Measurements from ENCODE around the gene YAP1.
A peak's percentile ranks its signal among the peaks of the same experiment; 100 is the strongest.

YAP1 gene

GRCh38 chr11:102109896-102110760, at the start of gene YAP1:
Gene YAP1, plus strand, starts transcription at chr11:102110447. Its CDS starts 402 bp downstream, at chr11:102110849.
- DNase-seq (ENCODE audit: low read depth in 2 of 2) = peak; percentile 33 to 67

GRCh38 chr11:102061276-102061675, 49.0 kb upstream of the YAP1 start:
- DNase-seq (ENCODE audit: low read depth in 2 of 2) = no peak

DNA sequence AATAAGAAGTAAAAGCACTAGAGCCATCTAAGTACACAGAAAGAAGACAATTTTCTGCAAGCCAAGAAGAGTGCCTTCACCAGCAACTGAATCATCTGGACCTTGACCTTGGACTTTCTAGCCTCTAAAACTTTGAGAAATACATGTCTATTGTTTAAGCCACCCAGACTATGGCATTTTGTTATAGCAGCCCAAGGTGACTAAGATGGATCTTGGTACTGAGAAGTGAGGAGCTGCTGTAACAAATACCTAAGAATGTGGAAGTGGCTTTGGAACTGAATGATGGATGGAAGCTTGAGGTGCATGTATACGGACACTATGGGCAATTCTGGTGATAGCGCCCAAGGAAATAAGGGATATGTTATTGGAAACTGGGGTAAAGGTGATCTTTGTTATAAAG, 48.1 kb upstream of the YAP1 start:
- DNase-seq (ENCODE audit: low read depth in 2 of 2) = no peak

- no peak for DNase-seq (ENCODE audit: low read depth in 2 of 2)
Observed at GRCh38 chr11:102064316-102064715, 45.9 kb upstream of the YAP1 start.

- no peak for DNase-seq (ENCODE audit: low read depth in 2 of 2)
Observed at GRCh38 chr11:102070766-102071165, 39.5 kb upstream of the YAP1 start.

DNA sequence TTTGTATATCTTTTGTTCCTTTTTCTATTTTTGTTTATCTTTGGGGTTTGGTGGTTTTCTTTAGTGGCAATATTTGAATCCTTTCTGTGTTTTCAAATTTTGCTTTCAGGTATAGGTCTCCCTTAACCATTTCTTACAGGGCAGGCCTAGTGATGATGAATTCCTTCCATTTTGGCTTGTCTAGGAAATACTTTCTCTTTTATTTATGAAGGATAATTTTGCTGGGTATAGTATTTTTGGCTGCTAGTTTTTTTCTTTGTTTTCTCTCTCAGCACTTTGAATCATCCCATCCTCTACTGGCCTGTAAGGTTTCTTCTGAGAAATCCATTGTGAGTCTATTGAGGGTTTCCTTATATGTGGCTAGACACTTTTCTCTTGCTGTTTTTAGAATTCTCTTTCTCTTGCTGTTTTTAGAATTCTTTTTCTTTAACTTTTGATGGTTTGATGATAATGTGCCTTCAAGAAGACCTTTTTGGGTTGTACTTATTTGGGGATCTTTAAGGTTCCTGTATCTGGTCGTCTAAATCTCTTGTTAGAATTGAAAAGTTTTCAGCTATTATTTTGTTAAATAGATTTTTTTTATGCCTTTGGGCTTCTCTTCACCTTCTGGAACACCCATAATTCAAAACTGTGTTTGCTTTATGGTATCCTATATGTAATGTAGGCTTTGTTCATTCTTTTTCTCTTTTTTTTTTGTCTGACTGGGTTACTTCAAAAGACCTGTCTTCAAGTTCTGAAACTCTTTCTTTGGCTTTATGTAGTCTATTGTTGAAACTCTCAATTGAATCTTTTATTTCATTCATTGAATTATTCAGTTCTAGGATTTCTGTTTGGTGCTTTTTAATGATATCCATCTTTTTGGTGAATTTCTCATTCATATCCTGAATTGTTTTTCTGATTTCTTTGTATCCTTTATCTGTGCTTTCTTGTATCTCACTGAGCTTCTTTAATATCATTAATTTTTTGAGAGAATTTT, 38.5 kb upstream of the YAP1 start:
- DNase-seq (ENCODE audit: low read depth in 2 of 2) = no peak

- no peak for DNase-seq (ENCODE audit: low read depth in 2 of 2)
Observed at GRCh38 chr11:102073253-102073652, 37.0 kb upstream of the YAP1 start.

GRCh38 chr11:102079625-102080024, 30.6 kb upstream of the YAP1 start:
- DNase-seq (ENCODE audit: low read depth in 2 of 2) = no peak

DNA sequence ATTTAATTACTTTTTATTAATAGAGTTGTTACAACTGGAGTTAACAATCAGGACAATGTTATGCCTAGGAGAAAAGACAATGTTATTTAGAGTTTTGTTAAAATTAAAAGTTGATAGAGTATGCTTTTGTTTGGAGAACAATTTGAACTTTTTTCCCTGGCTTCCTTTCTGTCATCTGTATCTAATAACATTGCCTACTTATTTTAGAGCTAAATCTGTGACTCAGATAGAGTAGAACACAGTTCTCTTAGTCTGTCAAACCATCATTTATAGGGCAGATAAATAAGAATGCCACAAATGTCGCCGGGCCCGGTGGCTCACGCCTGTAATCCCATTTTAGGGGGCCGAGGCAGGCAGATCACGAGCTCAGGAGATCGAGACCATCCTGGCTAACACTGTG, 28.9 kb upstream of the YAP1 start:
- no peak for DNase-seq (ENCODE audit: low read depth in 2 of 2)

DNA sequence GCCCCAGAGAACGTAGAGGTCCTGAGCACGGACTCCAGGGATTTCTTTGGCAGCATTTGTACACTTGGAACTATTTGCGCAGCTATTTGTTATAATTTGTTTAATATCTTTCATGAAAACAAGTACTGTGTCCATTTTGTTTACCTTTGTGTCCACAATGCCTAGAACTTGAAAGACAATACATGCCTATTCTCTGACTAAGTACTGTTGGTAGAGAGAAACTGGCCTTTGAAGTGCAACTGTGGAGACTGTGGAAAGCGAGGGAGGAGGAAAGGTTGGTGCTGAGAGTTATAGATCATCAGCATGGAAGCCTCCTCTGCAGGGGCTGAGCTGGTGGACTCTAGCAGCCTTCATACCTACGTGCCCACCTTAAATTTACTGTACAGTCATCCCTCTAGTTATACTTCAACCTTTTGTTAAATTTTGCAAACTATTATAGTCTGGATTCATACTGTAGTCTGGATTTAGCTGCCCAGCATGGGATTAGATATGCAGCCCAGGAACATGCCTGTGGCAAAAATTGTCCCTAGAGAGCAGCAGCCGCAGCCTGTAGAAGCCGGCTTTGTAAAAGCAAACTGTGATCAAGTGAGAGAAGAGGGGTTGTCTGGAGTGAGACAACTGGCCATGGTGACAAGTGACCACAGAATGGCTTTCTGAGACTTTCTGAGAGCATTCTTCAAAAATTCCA, 24.2 kb upstream of the YAP1 start:
- DNase-seq (ENCODE audit: low read depth in 2 of 2) = no peak

DNA sequence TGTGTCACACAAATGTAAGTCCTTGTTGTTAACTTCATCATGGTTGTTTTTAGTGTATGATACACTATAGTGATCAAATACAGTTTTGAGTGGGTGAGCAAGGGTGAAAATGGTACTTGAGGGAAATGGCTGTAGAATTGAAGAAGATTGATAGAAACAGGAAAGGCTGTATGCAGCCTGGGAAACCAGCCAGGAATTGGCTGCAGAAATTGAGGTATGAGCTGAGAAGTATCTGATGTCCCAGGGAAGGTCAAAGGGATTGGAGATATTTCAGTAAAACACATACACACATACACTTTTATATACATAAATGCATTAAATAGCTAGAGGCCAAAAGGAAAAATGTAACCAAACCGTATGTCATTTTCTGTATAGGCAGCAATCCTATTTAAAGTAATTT, 13.1 kb upstream of the YAP1 start:
- no peak for DNase-seq (ENCODE audit: low read depth in 2 of 2)

DNA sequence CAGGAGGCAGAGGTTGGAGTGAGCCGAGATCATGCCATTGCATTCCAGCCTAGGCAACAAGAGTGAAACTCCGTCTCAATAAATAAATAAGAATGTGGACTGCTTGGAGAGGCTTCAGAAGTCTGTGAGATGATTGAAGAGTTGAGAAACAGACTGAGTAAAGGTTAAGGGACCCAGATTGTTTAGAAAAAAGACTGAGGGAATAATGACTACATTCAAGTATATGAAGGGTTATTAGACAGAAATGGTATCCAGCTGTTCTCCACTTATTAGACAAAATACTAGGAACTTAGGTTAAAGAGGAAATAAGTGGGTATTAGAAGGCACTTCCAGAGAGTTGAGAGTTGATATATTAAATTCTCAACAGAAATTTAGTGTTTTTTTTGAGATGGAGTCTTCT, 10.5 kb upstream of the YAP1 start:
- DNase-seq (ENCODE audit: low read depth in 2 of 2) = no peak

- DNase-seq (ENCODE audit: low read depth in 2 of 2) = no peak
Observed at GRCh38 chr11:102108734-102109440, 1.4 kb upstream of the YAP1 start.

DNA sequence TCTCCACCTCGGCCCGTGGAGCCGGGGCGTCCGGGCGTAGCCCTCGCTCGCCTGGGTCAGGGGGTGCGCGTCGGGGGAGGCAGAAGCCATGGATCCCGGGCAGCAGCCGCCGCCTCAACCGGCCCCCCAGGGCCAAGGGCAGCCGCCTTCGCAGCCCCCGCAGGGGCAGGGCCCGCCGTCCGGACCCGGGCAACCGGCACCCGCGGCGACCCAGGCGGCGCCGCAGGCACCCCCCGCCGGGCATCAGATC, 439 bp downstream of the YAP1 start:
- no peak for DNase-seq (ENCODE audit: low read depth in 2 of 2)

- DNase-seq (ENCODE audit: low read depth in 2 of 2) = no peak
Observed at GRCh38 chr11:102111011-102111786, 952 bp downstream of the YAP1 start.

DNA sequence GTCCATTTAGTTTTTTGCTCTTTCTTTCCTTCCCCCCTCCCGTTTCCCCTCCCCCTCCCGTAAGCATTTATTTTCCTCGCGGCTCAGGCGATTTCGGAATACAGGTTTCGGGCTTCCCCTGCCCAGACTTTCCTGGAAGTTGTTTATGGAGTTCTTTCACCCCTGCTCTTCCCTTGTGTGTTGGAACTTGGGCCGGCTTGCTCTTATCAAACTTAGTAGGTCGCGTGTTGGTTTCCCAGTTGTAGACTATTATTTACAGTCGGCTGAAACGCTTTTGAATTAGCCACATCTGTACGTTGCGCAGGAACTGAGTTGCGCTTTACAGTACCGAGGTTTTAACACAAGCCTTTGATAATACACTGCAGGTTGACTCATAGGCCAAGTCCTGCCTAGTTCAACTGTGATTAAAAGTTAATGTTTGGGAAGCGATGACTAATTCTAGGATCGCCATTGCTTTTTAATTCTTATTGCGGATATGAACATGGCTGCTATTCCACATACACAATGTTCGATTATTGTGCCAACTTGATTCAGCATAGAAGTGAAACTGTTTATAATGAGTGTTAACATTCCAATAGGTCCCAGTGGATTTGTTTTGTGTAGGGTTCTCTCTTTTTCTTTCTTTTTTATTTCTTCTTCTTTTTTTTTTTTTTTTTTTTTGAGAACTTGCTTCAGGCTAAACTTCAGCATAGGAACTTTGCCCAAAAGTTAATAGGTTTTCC, 1.7 kb downstream of the YAP1 start:
- no peak for DNase-seq (ENCODE audit: low read depth in 2 of 2)

- DNase-seq (ENCODE audit: low read depth in 2 of 2) = no peak
Observed at GRCh38 chr11:102112509-102112821, 2.2 kb downstream of the YAP1 start.

- no peak for DNase-seq (ENCODE audit: low read depth in 2 of 2)
Observed at GRCh38 chr11:102114032-102114431, 3.8 kb downstream of the YAP1 start.

GRCh38 chr11:102115557-102115956, 5.3 kb downstream of the YAP1 start:
- no peak for DNase-seq (ENCODE audit: low read depth in 2 of 2)

DNA sequence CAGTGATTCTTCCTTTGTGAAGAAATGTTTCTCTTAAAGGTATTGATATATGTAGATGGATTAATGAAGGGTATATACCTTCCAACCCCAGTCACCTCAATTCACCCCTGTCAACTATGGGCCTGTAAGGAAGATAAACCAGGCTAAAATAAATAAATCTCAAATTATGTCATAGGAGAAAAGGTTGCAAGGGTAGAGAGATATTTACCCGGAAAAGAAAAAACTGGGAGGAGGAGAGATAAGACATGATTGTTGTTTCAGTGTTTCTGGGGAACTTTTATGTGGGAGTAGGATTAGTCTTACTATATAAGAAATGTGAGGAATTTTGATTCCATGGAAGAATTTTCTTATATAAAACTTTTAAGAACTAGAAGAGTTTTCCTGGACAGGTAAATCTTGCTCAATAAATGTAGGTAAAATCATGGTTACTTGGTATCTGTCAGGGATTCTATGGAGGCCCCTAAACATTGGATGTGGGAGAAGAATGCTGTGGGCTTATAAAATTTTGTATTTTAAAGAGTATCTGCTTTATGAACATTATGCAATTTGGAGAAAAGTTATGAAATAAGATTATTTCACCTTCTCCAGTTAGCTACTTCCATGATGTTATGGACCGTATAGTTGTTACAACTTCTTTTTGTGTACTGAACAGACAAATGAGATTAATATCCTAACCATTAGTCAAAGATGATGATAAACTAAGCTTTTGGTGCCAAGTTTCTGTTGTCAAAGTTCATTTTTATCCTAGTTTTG, 6.4 kb downstream of the YAP1 start:
- DNase-seq (ENCODE audit: low read depth in 2 of 2) = no peak
